MM.1S (cell line): Measurements from ENCODE around the gene ECE1.

ENCODE experiments used
- DNase-seq: peaks from one replicate; pipeline ENCODE4 v3.0.0-alpha.2; 2015
- H2AFZ ChIP-seq: fragments of 300-600 bp; sonication (generic); 2 replicates; pipeline ENCODE4 v1.6.0; 2016; ENCODE audit warnings: antibody characterized with exemption, low read length
- H3F3A ChIP-seq: fragments of 300-600 bp; sonication (generic); 2 replicates; pipeline ENCODE4 v1.6.1; 2016; ENCODE audit warnings: mild to moderate bottlenecking, antibody characterized with exemption, low read length, moderate library complexity, mixed read lengths; ENCODE audit not compliant: insufficient read depth
- H3K27ac ChIP-seq: fragments of 300-600 bp; sonication (generic); 2 replicates; pipeline ENCODE4 v1.5.1; 2016; ENCODE audit warnings: mild to moderate bottlenecking, low read length
- H3K27me3 ChIP-seq: fragments of 300-600 bp; sonication (generic); replicated peaks from 2 replicates; pipeline ENCODE4 v1.6.0; 2016; ENCODE audit warnings: low read length; ENCODE audit not compliant: insufficient read depth
- H3K36me3 ChIP-seq: fragments of 300-600 bp; sonication (generic); replicated peaks from 2 replicates; pipeline ENCODE4 v1.6.1; 2016; ENCODE audit warnings: mild to moderate bottlenecking, low read length, mixed read lengths; ENCODE audit not compliant: insufficient read depth
- H3K4me1 ChIP-seq: fragments of 300-600 bp; sonication (generic); 2 replicates; pipeline ENCODE4 v1.6.1; 2016; ENCODE audit warnings: low read length, mixed read lengths
- H3K4me2 ChIP-seq: fragments of 300-600 bp; sonication (generic); 2 replicates; pipeline ENCODE4 v1.6.0; 2016; ENCODE audit warnings: low read depth, low read length
- H3K4me3 ChIP-seq: fragments of 300-600 bp; sonication (generic); 2 replicates; pipeline ENCODE4 v1.5.1; 2016; ENCODE audit warnings: low read length, mixed read lengths
- H3K79me2 ChIP-seq: fragments of 300-600 bp; sonication (generic); 2 replicates; pipeline ENCODE4 v1.6.1; 2016; ENCODE audit warnings: mixed run types, low read length, mixed read lengths
- H3K9ac ChIP-seq: fragments of 300-600 bp; sonication (generic); 2 replicates; pipeline ENCODE4 v1.6.1; 2016; ENCODE audit warnings: low read length, mixed read lengths
- H3K9me2 ChIP-seq: fragments of 300-600 bp; sonication (generic); replicated peaks from 2 replicates; pipeline ENCODE4 v1.6.1; 2016; ENCODE audit warnings: mild to moderate bottlenecking, low read length, mixed read lengths; ENCODE audit not compliant: insufficient read depth
- H3K9me3 ChIP-seq: fragments of 300-600 bp; sonication (generic); replicated peaks from 2 replicates; pipeline ENCODE4 v1.6.1; 2016; ENCODE audit warnings: mild to moderate bottlenecking, low read length, mixed read lengths; ENCODE audit not compliant: insufficient read depth
- H4K20me1 ChIP-seq: fragments of 300-600 bp; sonication (generic); 2 replicates; pipeline ENCODE4 v1.6.1; 2016; ENCODE audit warnings: mild to moderate bottlenecking, low read length, moderate library complexity, mixed read lengths; ENCODE audit not compliant: insufficient read depth
- CTCF ChIP-seq: fragments of 300-600 bp; sonication (generic); IDR thresholded peaks from 2 replicates; pipeline ENCODE4 v1.5.1; 2016; ENCODE audit warnings: antibody characterized with exemption, low read length, mixed read lengths
- EZH2 ChIP-seq: fragments of 300-600 bp; sonication (generic); optimal IDR thresholded peaks from 2 replicates; pipeline ENCODE3; 2017; ENCODE audit warnings: low read depth, mild to moderate bottlenecking, antibody characterized with exemption, low read length, mixed read lengths
- EZH2phosphoT487 ChIP-seq: fragments of 300-600 bp; sonication (generic); IDR thresholded peaks from 2 replicates; pipeline ENCODE4 v1.6.1; 2018; ENCODE audit warnings: antibody characterized with exemption, low read length

ECE1 gene

GRCh38 chr1:21264898-21265297 lies 25.4 kb downstream of the ECE1 start:
- Histone ChIP-seq H3K4me2 (no peak overlapping the region), H3K9ac (no peak overlapping the region), H3K27me3 (no peaks in the 10 kb centered on the region), H3K79me2 (no peaks in the 10 kb centered on the region), H3K4me1 (peaks cover 15% of the 10 kb centered on the region), H3K27ac (no peak overlapping the region), H3F3A (no peaks in the 10 kb centered on the region), H3K9me3 (no peaks in the 10 kb centered on the region), H2AFZ (no peak overlapping the region), H4K20me1 (no peaks in the 10 kb centered on the region), H3K36me3 (no peaks in the 10 kb centered on the region), H3K9me2 (no peaks in the 10 kb centered on the region), H3K4me3 (no peak overlapping the region)
- TF ChIP-seq EZH2phosphoT487 (no peak), CTCF (no peak), EZH2 (no peak)
- no peak for DNase-seq

GRCh38 chr1:21263653-21264225 lies 26.5 kb downstream of the ECE1 start:
- no peak overlapping the region for H3K4me2 ChIP-seq
- no peaks in the 10 kb centered on the region for H3K36me3 ChIP-seq
- DNase-seq = no peak
- no peaks in the 10 kb centered on the region for H3K79me2 ChIP-seq
- H3K4me3 ChIP-seq = no peak overlapping the region
- no peaks in the 10 kb centered on the region for H3K27me3 ChIP-seq
- no peaks in the 10 kb centered on the region for H3F3A ChIP-seq
- no peaks in the 10 kb centered on the region for H3K9me3 ChIP-seq
- H4K20me1 ChIP-seq = no peaks in the 10 kb centered on the region
- H3K27ac ChIP-seq = no peak overlapping the region
- no peak overlapping the region for H3K9ac ChIP-seq
- TF ChIP-seq EZH2 (no peak), CTCF (no peak)
- no peaks in the 10 kb centered on the region for H3K9me2 ChIP-seq
- no peak overlapping the region for H2AFZ ChIP-seq
- H3K4me1 ChIP-seq = peaks cover 6% of the 10 kb centered on the region

- Histone ChIP-seq H4K20me1 (no peaks in the 10 kb centered on the region), H3K27ac (no peak overlapping the region), H3F3A (no peaks in the 10 kb centered on the region), H3K9ac (no peak overlapping the region), H3K79me2 (no peaks in the 10 kb centered on the region), H3K9me2 (no peaks in the 10 kb centered on the region), H3K4me2 (no peak overlapping the region), H3K4me3 (no peak overlapping the region), H3K9me3 (no peaks in the 10 kb centered on the region), H3K4me1 (no peaks in the 10 kb centered on the region; the same call in 1 of the 2 replicates), H3K36me3 (no peaks in the 10 kb centered on the region), H2AFZ (no peak overlapping the region), H3K27me3 (no peaks in the 10 kb centered on the region)
- no peak for TF ChIP-seq CTCF
- TF ChIP-seq EZH2 = no peak
- no peak for TF ChIP-seq EZH2phosphoT487
- DNase-seq = no peak
Measured at GRCh38 chr1:21263052-21263429, 27.2 kb downstream of the ECE1 start.
